HG03064 (cell line): Measurements from ENCODE around the gene OLIG1.

Experiments used
- ATAC-seq: cut with Tn5 transposase; IDR thresholded peaks from one replicate; pipeline ENCODE4 v1.9.1; 2021; ENCODE audit warnings: low read depth; ENCODE audit not compliant: unreplicated experiment

Gene OLIG1

GRCh38 chr21:33059380-33059841, 10.5 kb upstream of the OLIG1 start:
- ATAC-seq = no peak

- ATAC-seq = no peak
Observed at GRCh38 chr21:33061233-33061632, 8.7 kb upstream of the OLIG1 start.

GRCh38 chr21:33063375-33063883, 6.5 kb upstream of the OLIG1 start:
- no peak for ATAC-seq

GRCh38 chr21:33063907-33064622, 5.9 kb upstream of the OLIG1 start:
- no peak for ATAC-seq

GRCh38 chr21:33064623-33065390, 5.1 kb upstream of the OLIG1 start:
- ATAC-seq = no peak

- ATAC-seq = no peak
Observed at GRCh38 chr21:33067043-33067442, 2.9 kb upstream of the OLIG1 start.

- no peak for ATAC-seq
Observed at GRCh38 chr21:33067457-33067856, 2.5 kb upstream of the OLIG1 start.

- ATAC-seq = no peak
Observed at GRCh38 chr21:33069243-33069642, 698 bp upstream of the OLIG1 start.

- no peak for ATAC-seq
Observed at GRCh38 chr21:33069645-33069993, 322 bp upstream of the OLIG1 start.

GRCh38 chr21:33070744-33070997, 730 bp downstream of the OLIG1 start:
- ATAC-seq = no peak

- ATAC-seq = no peak
Observed at GRCh38 chr21:33070998-33071769, 1.2 kb downstream of the OLIG1 start.

- no peak for ATAC-seq
Observed at GRCh38 chr21:33071770-33072306, 1.9 kb downstream of the OLIG1 start.

GRCh38 chr21:33073636-33074035, 3.7 kb downstream of the OLIG1 start:
- no peak for ATAC-seq

- ATAC-seq = no peak
Observed at GRCh38 chr21:33075128-33075527, 5.2 kb downstream of the OLIG1 start.

GRCh38 chr21:33075596-33076195, 5.8 kb downstream of the OLIG1 start:
- ATAC-seq = no peak

- ATAC-seq = no peak
Observed at GRCh38 chr21:33076600-33077329, 6.8 kb downstream of the OLIG1 start.

GRCh38 chr21:33078907-33079582, 9.1 kb downstream of the OLIG1 start:
- ATAC-seq = peak; percentile 96

GRCh38 chr21:33080376-33080775, 10.4 kb downstream of the OLIG1 start:
- no peak for ATAC-seq

- no peak for ATAC-seq
Observed at GRCh38 chr21:33080776-33081175, 10.8 kb downstream of the OLIG1 start.

GRCh38 chr21:33088384-33088783, 18.4 kb downstream of the OLIG1 start:
- ATAC-seq = no peak
